Ishikawa (cell line): Measurements from ENCODE around the gene TMEM54.

Experiments
- CEBPB ChIP-seq: IDR thresholded peaks from 2 replicates; pipeline ENCODE4 v1.6.1; 2012
- CREB1 ChIP-seq: IDR thresholded peaks from 2 replicates; pipeline ENCODE4 v1.6.1; 2012; ENCODE audit warnings: low read depth
- EGR1 ChIP-seq: IDR thresholded peaks from 2 replicates; pipeline ENCODE4 v1.6.1; 2012
- EP300 ChIP-seq: IDR thresholded peaks from 2 replicates; pipeline ENCODE4 v1.6.1; 2012; ENCODE audit warnings: borderline replicate concordance
- FOXM1 ChIP-seq: IDR thresholded peaks from 2 replicates; pipeline ENCODE4 v1.6.1; 2012; ENCODE audit warnings: low read depth, borderline replicate concordance
- NFIC ChIP-seq: IDR thresholded peaks from 2 replicates; pipeline ENCODE4 v1.6.1; 2012
- RAD21 ChIP-seq: IDR thresholded peaks from 2 replicates; pipeline ENCODE4 v1.6.1; 2012; ENCODE audit warnings: low read depth
- TAF1 ChIP-seq: IDR thresholded peaks from 2 replicates; pipeline ENCODE4 v1.6.1; 2012; ENCODE audit warnings: low read depth, mild to moderate bottlenecking
- TCF12 ChIP-seq: IDR thresholded peaks from 2 replicates; pipeline ENCODE4 v1.6.1; 2012; ENCODE audit warnings: low read depth
- TEAD4 ChIP-seq: IDR thresholded peaks from 2 replicates; pipeline ENCODE4 v1.6.1; 2012
- YY1 ChIP-seq: IDR thresholded peaks from 2 replicates; pipeline ENCODE4 v1.6.1; 2012; ENCODE audit warnings: low read depth
- ZBTB7A ChIP-seq: IDR thresholded peaks from 2 replicates; pipeline ENCODE4 v1.6.1; 2012; ENCODE audit warnings: low read depth
- TF ChIP-seq, protein P1 (sequence below): IDR thresholded peaks from 2 replicates; pipeline ENCODE4 v1.6.1; 2012
- TF ChIP-seq, protein P2 (sequence below): IDR thresholded peaks from 2 replicates; pipeline ENCODE4 v1.6.1; 2012
- TF ChIP-seq, protein P3 (sequence below): IDR thresholded peaks from 2 replicates; pipeline ENCODE4 v1.6.1; 2012; ENCODE audit warnings: low read depth, mild to moderate bottlenecking

The TMEM54 gene

DNA sequence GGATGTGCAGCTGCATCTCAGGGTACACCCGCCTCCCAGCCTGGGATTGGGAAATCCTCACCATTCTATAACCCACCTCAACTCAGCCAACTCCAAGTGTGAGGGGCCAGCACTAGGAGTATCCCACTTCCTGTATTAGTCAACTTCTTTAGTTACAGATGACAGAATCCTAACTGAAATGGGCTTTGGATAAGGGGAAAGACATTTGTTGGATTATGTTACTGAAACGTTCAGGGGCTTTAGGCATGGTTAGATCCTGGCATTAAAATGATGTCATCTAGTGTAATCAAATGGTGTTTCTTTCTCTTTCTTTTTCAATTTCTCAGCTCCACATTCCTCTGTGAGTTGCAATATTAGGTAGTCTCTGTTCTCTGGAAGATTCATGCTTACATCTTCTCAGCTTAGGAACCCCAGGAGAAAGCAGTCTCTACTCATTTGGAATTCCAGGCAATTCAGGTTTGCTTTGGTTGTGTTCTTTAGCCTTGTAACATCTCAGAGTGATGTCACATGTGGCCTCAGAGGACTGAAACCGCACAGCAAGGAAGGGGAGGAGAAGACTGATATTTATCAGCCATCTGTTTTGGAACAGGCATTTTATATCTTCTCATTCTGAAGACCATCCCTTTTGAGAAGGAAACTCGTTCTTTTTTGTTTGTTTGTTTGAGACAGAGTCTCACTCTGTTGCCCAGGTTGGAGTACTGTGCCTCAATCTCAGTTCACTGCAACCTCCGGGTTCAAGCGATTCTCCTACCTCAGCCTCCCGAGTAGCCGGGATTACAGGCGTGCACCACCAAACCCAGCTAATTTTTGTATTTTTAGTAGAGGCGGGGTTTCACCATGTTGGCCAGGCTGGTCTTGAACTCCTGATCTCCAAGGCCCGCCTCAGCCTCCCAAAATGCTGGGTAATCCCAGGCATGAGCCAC lies 18.9 kb upstream of the TMEM54 start:
- TF ChIP-seq, protein P1, sequence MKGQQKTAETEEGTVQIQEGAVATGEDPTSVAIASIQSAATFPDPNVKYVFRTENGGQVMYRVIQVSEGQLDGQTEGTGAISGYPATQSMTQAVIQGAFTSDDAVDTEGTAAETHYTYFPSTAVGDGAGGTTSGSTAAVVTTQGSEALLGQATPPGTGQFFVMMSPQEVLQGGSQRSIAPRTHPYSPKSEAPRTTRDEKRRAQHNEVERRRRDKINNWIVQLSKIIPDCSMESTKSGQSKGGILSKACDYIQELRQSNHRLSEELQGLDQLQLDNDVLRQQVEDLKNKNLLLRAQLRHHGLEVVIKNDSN, result no peak
- TF ChIP-seq FOXM1 (no peak), RAD21 (no peak), EP300 (no peak), EGR1 (no peak), CREB1 (no peak), NFIC (no peak), YY1 (no peak), TCF12 (no peak), CEBPB (no peak), TEAD4 (no peak), ZBTB7A (no peak), TAF1 (no peak)
- TF ChIP-seq, protein P2, sequence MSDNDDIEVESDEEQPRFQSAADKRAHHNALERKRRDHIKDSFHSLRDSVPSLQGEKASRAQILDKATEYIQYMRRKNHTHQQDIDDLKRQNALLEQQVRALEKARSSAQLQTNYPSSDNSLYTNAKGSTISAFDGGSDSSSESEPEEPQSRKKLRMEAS, result no peak
- TF ChIP-seq, protein P3, sequence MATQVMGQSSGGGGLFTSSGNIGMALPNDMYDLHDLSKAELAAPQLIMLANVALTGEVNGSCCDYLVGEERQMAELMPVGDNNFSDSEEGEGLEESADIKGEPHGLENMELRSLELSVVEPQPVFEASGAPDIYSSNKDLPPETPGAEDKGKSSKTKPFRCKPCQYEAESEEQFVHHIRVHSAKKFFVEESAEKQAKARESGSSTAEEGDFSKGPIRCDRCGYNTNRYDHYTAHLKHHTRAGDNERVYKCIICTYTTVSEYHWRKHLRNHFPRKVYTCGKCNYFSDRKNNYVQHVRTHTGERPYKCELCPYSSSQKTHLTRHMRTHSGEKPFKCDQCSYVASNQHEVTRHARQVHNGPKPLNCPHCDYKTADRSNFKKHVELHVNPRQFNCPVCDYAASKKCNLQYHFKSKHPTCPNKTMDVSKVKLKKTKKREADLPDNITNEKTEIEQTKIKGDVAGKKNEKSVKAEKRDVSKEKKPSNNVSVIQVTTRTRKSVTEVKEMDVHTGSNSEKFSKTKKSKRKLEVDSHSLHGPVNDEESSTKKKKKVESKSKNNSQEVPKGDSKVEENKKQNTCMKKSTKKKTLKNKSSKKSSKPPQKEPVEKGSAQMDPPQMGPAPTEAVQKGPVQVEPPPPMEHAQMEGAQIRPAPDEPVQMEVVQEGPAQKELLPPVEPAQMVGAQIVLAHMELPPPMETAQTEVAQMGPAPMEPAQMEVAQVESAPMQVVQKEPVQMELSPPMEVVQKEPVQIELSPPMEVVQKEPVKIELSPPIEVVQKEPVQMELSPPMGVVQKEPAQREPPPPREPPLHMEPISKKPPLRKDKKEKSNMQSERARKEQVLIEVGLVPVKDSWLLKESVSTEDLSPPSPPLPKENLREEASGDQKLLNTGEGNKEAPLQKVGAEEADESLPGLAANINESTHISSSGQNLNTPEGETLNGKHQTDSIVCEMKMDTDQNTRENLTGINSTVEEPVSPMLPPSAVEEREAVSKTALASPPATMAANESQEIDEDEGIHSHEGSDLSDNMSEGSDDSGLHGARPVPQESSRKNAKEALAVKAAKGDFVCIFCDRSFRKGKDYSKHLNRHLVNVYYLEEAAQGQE, result no peak

DNA sequence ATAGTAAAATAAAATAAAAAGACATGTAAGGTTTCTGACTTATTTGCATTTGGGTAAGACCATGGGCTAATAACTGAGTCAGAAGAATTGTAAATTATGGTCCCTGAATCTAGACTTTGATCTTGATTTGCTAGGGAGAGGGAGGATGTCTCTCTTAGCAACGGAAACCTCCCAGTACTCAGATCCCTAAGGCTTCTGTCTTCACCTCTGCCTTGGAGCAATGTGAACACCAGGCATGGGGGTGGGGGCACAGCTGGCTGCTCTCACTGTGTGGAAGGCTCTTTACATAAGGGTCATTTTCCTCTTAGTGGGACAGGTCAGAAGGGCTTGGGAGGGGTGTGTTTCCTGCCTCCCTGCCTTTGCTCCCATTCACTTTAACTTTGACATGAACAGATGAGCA lies 17.0 kb upstream of the TMEM54 start:
- TF ChIP-seq TAF1 (no peak), RAD21 (no peak), EP300 (no peak), EGR1 (no peak), CREB1 (no peak), NFIC (no peak), YY1 (no peak), TCF12 (no peak), CEBPB (no peak), TEAD4 (no peak), ZBTB7A (no peak), FOXM1 (no peak)
- TF ChIP-seq, protein P2, result no peak
- TF ChIP-seq, protein P1, result no peak
- TF ChIP-seq, protein P3, result no peak

DNA sequence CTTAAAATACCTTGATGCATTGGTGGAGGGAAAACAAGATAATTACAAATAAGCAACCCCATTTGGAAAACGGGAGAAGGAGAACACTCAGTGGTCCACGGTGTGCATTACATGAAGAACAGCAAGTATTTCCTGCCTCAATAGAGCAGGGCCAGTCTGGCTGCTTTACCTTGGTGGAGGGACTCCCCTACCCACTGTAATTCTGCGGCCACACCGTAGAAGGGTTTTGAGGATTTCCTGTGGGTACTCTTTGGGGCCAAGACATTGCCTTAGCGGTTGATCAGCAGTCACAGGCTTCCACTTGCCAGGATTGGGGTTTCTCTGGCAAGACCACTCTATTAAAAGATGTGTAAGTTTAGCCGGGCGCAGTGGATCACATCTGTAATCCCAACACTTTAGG lies 16.3 kb upstream of the TMEM54 start:
- TF ChIP-seq, protein P2, result no peak
- TF ChIP-seq CREB1 (no peak), TEAD4 (no peak), RAD21 (no peak), EGR1 (no peak), ZBTB7A (no peak)
- TF ChIP-seq, protein P3, result no peak
- TF ChIP-seq, protein P1, result no peak
